C1 segment of cervical spinal cord (tissue), 14 donors: ENCODE data around the gene SDHAF2.
A peak's percentile ranks its signal among the peaks of the same experiment; 100 is the strongest.
"Not testable (repeated sequence)": the region's sequence is repeated elsewhere in the genome, so short reads cannot be mapped to it uniquely, and the experiment has no call there.

ENCODE experiments used
- DNase-seq, 14 donors: peaks; one replicate each; lab custom pipeline; 2025; lab: John Stamatoyannopoulos, UW

The SDHAF2 gene

DNA sequence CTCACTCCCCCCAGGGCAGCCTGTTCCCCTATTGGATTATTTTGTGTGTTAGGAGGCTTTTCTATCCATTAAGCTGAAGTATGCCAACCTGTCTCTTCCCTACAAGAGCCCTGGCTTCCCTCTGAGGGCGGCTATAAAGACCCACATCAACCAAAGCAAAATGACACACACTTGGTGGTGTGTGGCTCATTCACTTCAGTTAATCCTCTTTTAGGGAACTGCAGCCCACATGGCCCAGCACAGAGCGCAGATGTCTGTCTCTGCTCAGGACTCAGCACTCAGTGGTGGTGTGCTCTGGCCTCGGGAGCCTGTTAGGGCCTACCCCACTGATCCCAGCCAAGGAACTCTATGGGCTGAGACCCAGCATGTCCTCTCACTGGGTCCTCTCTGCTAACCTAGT is 46.4 kb downstream of the SDHAF2 start:
- DNase-seq, result no peak

DNA sequence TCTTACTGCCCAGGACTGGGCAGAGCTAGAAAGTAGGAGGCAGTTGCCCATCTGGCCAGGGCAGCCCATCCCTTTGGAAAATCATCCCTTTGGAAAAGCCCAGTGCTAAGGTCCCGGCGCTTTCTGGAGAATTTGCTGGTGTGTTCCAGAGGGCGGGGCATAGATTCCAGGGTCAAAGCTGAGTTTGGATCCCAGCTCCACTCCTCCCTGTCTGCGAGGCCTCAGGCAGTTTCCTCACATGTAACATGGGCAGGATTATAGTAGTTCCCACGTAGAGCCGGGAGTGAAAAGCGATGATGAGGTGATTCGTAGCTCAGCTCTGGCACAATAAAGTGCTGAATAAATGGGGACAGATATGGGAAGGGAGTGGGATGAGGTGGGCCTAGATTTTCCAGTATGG is 47.2 kb downstream of the SDHAF2 start:
- no peak for DNase-seq

GRCh38 chr11:61477727-61478148 is 47.8 kb downstream of the SDHAF2 start:
- peak in 4 of 14 donors; percentile 12 to 32 (median 17) for DNase-seq

DNA sequence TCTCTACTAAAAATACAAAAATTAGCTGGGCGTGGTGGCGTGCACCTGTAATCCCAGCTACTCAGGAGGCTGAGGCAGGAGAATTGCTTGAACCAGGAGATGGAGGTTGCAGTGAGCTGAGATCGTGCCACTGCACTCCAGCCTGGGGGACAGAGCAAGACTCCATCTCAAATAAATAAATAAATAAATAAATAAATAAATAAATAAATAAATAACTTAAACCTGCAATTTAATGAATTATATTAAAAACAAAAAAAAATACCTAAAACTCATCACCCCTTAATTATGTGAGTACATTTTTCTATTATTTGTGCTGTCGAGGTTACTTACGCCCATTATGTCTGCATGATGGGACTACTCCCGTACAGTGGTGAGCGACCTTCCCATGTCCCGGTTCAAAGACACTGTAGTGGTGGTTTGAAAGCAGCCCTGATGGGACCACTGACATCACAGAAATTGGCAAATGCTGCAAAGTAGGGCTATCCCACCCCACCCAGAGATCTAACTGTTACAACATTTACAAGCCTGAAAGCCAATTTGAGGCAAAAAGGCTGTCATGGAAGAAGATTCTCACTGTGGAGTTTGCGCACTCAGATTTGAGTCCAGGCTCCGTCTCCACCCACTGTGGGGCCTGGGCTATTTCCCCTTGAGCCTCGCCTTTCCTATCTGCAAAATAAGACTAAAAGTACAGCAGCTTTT is 49.6 kb downstream of the SDHAF2 start:
- DNase-seq, result not testable (repeated sequence)

- no peak for DNase-seq
Observed at GRCh38 chr11:61480261-61480993, 50.5 kb downstream of the SDHAF2 start.

DNA sequence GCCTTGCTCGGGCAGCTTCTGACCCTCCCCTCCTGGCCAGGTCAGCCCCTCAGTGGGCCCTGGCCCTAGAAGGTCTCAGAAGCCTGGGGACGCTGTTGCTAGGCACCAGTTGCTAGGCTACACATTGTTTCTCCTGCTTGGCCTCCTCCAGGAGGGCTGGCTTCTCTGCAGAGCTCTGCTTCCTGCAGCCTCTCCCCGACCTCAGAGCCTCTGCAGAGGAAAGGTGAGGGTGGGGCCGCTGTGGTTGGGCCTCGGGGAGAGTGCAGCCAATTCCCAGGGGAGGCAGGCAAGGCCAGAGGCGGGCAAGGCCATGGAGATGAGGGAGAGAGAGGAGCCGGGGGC is 51.0 kb downstream of the SDHAF2 start:
- DNase-seq, result no peak

DNA sequence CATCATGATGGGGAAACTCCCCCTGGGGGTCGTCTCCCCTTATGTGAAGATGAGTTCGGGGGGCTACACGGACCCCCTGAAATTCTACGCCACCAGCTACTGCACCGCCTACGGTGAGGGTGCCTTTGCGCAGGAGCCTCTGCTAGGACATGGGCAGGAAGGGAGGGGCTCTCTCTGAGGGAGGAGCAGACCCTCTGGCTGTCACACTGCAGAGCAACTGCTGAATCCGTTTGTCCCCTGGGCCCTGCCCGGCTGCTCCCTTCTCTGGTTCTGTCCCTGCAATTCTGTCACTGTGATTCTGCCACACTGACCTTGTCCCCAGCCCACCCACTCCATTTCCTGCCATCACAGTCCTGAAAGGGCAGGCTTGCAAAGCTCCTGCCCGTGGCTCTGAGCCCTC is 51.9 kb downstream of the SDHAF2 start:
- no peak for DNase-seq

GRCh38 chr11:61482513-61482912 is 52.6 kb downstream of the SDHAF2 start:
- no peak for DNase-seq

DNA sequence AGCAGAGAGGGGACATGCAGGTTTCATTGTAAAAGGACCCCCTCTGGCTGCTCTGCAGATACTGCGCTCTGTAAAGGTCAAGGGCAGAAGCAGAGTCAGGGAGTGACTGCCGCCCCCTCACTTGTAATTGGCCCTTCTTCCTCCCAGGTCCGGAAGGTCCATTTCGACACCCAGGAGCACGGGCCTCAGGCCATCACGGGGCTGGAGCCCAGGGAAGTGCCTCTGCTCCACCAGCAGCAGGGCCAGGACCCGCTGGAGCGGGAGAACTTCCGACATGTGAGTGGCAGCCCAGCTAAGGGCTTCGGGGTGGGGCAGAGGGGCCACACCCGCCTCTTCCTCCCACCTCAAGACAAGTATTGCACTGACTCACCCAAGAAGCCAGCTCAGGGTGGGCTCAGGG is 54.6 kb downstream of the SDHAF2 start:
- no peak for DNase-seq

DNA sequence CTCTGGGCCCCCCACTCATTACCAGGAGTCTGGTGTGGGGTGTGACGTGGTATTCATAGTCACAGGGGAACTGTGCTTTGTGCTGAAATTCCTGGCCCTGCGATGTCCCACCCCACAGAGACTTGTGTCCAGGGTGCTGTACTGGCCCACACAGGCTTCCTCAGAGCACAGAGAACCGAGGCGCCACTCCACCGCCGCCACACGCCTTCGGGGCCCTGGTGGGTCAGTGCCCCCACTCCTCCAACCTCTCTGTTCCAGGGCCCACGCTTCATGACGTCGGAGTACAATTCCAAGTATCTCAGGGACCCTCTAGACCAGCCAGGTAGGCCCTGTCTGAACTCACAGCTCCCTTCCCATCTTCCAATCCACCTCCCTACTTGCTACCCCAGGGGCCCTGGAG is 55.2 kb downstream of the SDHAF2 start:
- DNase-seq, result no peak

DNA sequence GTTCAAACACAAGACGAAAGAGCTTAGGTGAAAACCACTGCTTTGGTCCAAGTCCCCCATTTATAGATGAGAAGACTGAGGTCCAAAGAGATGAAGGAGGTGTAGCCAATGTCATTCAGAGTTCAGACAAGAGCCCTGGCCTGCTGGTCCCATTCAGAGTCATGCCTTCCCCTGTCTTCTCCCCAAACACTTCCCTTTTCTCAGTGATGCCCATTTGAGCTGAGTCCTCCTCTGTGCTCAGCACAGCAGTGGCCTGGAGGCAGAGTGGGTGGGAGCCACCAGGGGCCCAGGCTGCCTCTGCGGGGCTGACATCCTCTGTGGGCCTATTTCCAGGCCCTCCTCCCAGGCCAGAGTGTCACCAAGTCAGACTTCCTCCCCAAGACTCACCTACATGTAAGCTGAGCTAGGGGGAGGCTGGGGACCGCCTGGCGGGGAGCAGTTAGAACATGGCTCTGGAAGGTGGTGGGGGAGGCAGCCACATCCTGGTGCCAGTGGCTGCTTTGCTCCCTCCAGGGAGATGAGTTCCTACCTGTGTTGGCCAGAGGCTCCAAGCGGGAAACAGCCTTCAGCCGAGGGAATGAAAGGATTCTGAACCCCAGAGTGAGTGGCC is 56.2 kb downstream of the SDHAF2 start:
- no peak for DNase-seq

- no peak for DNase-seq
Observed at GRCh38 chr11:61486779-61487178, 56.9 kb downstream of the SDHAF2 start.

GRCh38 chr11:61487342-61488025 is 57.6 kb downstream of the SDHAF2 start:
- no peak for DNase-seq

GRCh38 chr11:61488651-61489291 is 58.8 kb downstream of the SDHAF2 start:
- DNase-seq, result no peak

DNA sequence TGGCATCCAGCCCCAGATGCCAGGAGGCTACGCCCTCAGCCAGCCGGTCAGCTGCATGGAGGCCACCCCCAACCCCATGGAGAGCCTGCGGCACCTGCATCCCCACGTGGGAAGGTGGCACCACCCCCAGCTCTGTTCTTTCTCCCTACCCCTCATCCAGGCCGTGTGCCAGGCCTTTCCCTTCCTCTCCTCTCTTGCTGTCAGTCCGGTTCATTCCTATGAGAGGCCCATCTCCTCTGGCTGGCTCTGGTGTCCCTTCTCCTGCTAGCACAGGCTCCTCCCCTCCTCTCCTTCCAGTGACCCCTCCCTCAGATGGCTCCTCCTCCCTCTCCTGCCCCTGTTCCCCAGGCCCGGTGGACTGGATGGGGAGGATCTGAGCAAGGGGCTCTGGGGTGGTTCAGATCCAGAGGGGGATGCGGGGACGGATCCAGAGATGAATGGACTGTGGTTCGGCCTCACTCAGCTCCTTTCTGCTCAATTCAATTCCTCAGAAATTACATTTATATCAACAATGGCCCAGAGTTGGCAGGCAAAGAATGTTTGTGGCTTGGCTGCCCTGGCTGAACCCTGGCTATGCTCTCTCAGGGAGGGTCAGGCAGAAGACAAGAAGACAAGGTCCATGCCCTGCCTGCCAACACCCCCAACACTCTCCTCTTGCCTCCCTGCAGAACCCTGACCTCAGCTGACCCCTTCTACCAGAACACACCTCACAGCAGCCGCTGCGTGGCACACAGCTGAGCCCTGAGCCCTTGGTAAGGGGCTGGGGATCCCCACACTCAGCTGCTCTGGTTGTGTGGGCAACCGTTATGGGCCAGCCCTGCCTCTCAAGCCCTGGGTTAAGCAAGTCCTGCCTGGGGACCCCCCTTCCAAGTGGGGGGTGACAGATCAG is 60.2 kb downstream of the SDHAF2 start:
- DNase-seq, result peak in 1 of 14 donors; percentile 4

DNA sequence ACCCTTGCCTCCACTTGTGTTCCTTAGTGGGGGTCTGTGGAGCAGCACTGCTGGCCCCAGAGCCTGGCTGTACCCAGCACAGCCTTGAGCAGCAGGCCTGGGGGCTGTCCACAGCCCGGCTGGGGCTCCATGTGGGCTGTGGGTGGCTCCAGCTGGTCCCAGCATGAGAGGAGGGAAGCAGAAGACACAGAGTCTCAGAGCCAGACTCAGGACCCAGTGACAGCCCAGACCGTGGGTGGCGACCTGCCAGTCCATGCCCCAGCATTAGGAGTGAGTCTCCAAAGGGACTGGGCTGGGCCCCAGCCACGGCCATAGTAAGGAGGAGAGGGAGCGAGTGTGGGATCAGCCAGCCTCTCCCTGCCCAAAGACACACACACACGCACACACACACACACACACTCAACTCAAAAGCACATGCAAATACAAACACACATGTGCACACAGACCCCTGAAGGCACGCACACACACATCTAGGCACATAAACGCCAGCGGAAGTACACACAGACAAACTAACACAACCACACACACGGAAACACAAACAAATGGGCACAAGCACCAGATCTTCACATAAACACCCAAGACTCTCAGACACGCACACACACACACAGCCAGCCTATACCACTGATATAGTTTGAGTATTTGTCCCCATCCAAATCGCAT is 61.9 kb downstream of the SDHAF2 start:
- DNase-seq, result peak in 4 of 14 donors; percentile 3 to 39 (median 18)

- no peak for DNase-seq
Observed at GRCh38 chr11:61494381-61494961, 64.5 kb downstream of the SDHAF2 start.

GRCh38 chr11:61495801-61496601 is 66.1 kb downstream of the SDHAF2 start:
- DNase-seq, result no peak
